PC-9 (cell line): ENCODE measurements around the gene EXD3. TPM values are rescaled to one million over a fixed set of nuclear protein-coding genes. Genes with fewer than 3 reads are reported as not detected.

Experiments used
- BruUV-seq: library from RNA; stranded (reverse); fragments of 400-500 nt; replicated peaks from 2 replicates; lab custom pipeline; 2021; lab: Mats Ljungman, UMichigan
- CTCF ChIA-PET: fragments of 300-600 bp; sonication (Branson Sonifier 250); formaldehyde crosslinking; loops from one replicate; lab custom pipeline; 2022; ENCODE audit warnings: antibody characterized with exemption; lab: Charles Lee
- POLR2A ChIA-PET: fragments of 300-600 bp; sonication (Branson Sonifier 250); formaldehyde crosslinking; loops from one replicate; lab custom pipeline; 2022; ENCODE audit warnings: antibody characterized with exemption; ENCODE audit not compliant: unreplicated experiment; lab: Charles Lee
- DNase-seq, 2 experiments: peaks; one replicate each; pipeline versions ENCODE4 v3.0.0 to v3.0.0-alpha.2; 2015 to 2022; ENCODE audit warnings: mixed read lengths in 1 of 2
- H2AFZ ChIP-seq: fragments of 200-600 bp; sonication (generic); 2 replicates; pipeline ENCODE4 v1.8.1; 2017; ENCODE audit warnings: antibody characterized with exemption
- H3F3A ChIP-seq: fragments of 200-600 bp; sonication (generic); 2 replicates; pipeline ENCODE4 v1.8.1; 2017; ENCODE audit warnings: antibody characterized with exemption, mild to moderate bottlenecking, low read depth; ENCODE audit not compliant: insufficient read depth
- H3K27ac ChIP-seq: fragments of 200-600 bp; sonication (generic); 2 replicates; pipeline ENCODE4 v1.6.1; 2016; ENCODE audit warnings: mixed run types
- H3K27me3 ChIP-seq: fragments of 200-600 bp; sonication (generic); 2 replicates; pipeline ENCODE4 v1.6.1; 2016; ENCODE audit warnings: low read depth, mixed run types; ENCODE audit not compliant: insufficient read depth
- H3K36me3 ChIP-seq: fragments of 200-600 bp; sonication (generic); 2 replicates; pipeline ENCODE4 v1.6.1; 2016; ENCODE audit warnings: low read depth, mixed run types
- H3K4me1 ChIP-seq: fragments of 200-600 bp; sonication (generic); replicated peaks from 2 replicates; pipeline ENCODE4 v1.6.1; 2016; ENCODE audit warnings: mixed run types; ENCODE audit not compliant: insufficient read depth
- H3K4me2 ChIP-seq: fragments of 200-600 bp; sonication (generic); 2 replicates; pipeline ENCODE4 v1.6.1; 2017; ENCODE audit warnings: mixed run types
- H3K4me3 ChIP-seq: fragments of 200-600 bp; sonication (generic); 2 replicates; pipeline ENCODE4 v1.6.1; 2016; ENCODE audit warnings: mixed run types
- H3K79me2 ChIP-seq: fragments of 200-600 bp; sonication (generic); 2 replicates; pipeline ENCODE4 v1.6.1; 2017; ENCODE audit warnings: low read depth, mixed run types
- H3K9me2 ChIP-seq: fragments of 200-600 bp; sonication (generic); 2 replicates; pipeline ENCODE4 v1.8.1; 2017; ENCODE audit warnings: mild to moderate bottlenecking; ENCODE audit not compliant: insufficient read depth
- H3K9me3 ChIP-seq: fragments of 200-600 bp; sonication (generic); 2 replicates; pipeline ENCODE4 v1.8.1; 2016; ENCODE audit warnings: low read depth; ENCODE audit not compliant: insufficient read depth
- H4K20me1 ChIP-seq: fragments of 200-600 bp; sonication (generic); 2 replicates; pipeline ENCODE4 v1.8.1; 2017; ENCODE audit not compliant: insufficient read depth
- CTCF ChIP-seq: fragments of 200-600 bp; sonication (generic); conservative IDR thresholded peaks from 2 replicates; pipeline ENCODE4 v1.6.1; 2017; ENCODE audit warnings: mixed run types, antibody characterized with exemption, mild to moderate bottlenecking, moderate library complexity
- EZH2 ChIP-seq: fragments of 200-600 bp; sonication (generic); IDR thresholded peaks from 2 replicates; pipeline ENCODE4 v1.8.0; 2017; ENCODE audit warnings: antibody characterized with exemption, low read depth
- intact Hi-C: fragments of 100-400 bp; cut with micrococcal nuclease; formaldehyde crosslinking; loops from one replicate; pipeline ENCODE4 v1.10.0; 2022; ENCODE audit not compliant: unreplicated experiment
- total RNA-seq: library from RNA; stranded (reverse); gene quantifications from 2 replicates; pipeline ENCODE4 v1.2.3, GENCODE V29; 2021

The EXD3 gene
- total RNA-seq, 1 experiment from 2014 or later = 23.7 TPM

- DNase-seq = peak; percentile 77 to 92
- no peaks in the 10 kb centered on the region for H3K9me3 ChIP-seq
- H3K9me2 ChIP-seq = no peaks in the 10 kb centered on the region
- H3K4me3 ChIP-seq = peak overlapping the region; percentile 92
- ChIA-PET POLR2A (interaction anchor here (0.5 to 1.6 kb wide), 3 partner anchors 107 to 370 kb away, joined by 3 to 6 read pairs (median 3); partner anchors contain the start of genes ENTPD2 and NRARP), CTCF (interaction anchor here (0.5 to 1.3 kb wide), 4 partner anchors 13 to 169 kb away, joined by 3 to 7 read pairs (median 5); no protein-coding TSS in a partner anchor)
- peaks cover 17% of the 10 kb centered on the region for H3K4me1 ChIP-seq
- H3K27ac ChIP-seq = peak overlapping the region; percentile 83
- no peaks in the 10 kb centered on the region for H3K27me3 ChIP-seq
- BruUV-seq = no TSS peak
- intact Hi-C loops = loop anchor here (1.0 to 5.0 kb wide), 3 partner anchors 22 to 123 kb away; no protein-coding TSS in a partner anchor
- H3K4me2 ChIP-seq = peak overlapping the region; percentile 93
- peaks cover 17% of the 10 kb centered on the region for H3F3A ChIP-seq
- peaks cover 29% of the 10 kb centered on the region for H3K79me2 ChIP-seq
- TF ChIP-seq EZH2 (no peak), CTCF (no peak)
- no peaks in the 10 kb centered on the region for H4K20me1 ChIP-seq
- peak overlapping the region; percentile 69 for H2AFZ ChIP-seq
- H3K36me3 ChIP-seq = no peaks in the 10 kb centered on the region
Measured at GRCh38 chr9:137423514-137424291, 741 bp upstream of the EXD3 start.

- Histone ChIP-seq H3K4me1 (peaks cover 17% of the 10 kb centered on the region), H3K9me2 (no peaks in the 10 kb centered on the region), H3K4me3 (peak overlapping the region; percentile 86), H2AFZ (peak overlapping the region; percentile 79), H3K79me2 (peaks cover 29% of the 10 kb centered on the region), H3F3A (peaks cover 15% of the 10 kb centered on the region), H3K27me3 (no peaks in the 10 kb centered on the region), H3K36me3 (no peaks in the 10 kb centered on the region), H3K9me3 (no peaks in the 10 kb centered on the region), H3K27ac (peak overlapping the region; percentile 28), H4K20me1 (no peaks in the 10 kb centered on the region), H3K4me2 (peak overlapping the region; percentile 90)
- POLR2A ChIA-PET = no interaction called here
- BruUV-seq = TSS peak; percentile 62
- DNase-seq = no peak
- no peak for TF ChIP-seq EZH2
- TF ChIP-seq CTCF = no peak
- CTCF ChIA-PET = interaction anchor here (0.5 to 0.7 kb wide), 3 partner anchors 373 to 732 kb away, joined by 3 to 8 read pairs (median 7); no protein-coding TSS in a partner anchor
- intact Hi-C loops = loop anchor here (2.0 to 5.0 kb wide), 2 partner anchors 105 to 121 kb away; no protein-coding TSS in a partner anchor
Measured at GRCh38 chr9:137421838-137422603, 941 bp downstream of the EXD3 start.
